ENCODE measurements around the gene WDR45B. TPM values are rescaled to one million over a fixed set of nuclear protein-coding genes. Genes with fewer than 3 reads are reported as not detected.

The WDR45B gene
- polyA plus RNA-seq, 1 of the 3 experiments (the other 2 are of a cell fraction) = 171 TPM

- TF ChIP-seq RAD21 (IDR thresholded peaks at IDR 0.05; ENCODE audit: low read length) (no peak), EP300 (IDR thresholded peaks at IDR 0.05; ENCODE audit: borderline replicate concordance in 1 of 2, low read depth in 1 of 2, low read length in 1 of 2) (no peak), MEF2A (IDR thresholded peaks at IDR 0.05; ENCODE audit: borderline replicate concordance, low read depth) (no peak), TEAD4 (IDR thresholded peaks at IDR 0.05; ENCODE audit: borderline replicate concordance, insufficient read depth) (no peak), YY1 (IDR thresholded peaks at IDR 0.05; ENCODE audit: low read depth) (no peak), SMC3 (IDR thresholded peaks at IDR 0.05; ENCODE audit: low read depth, low read length) (no peak), FOXJ3 (CRISPR knock-in tag; IDR thresholded peaks at IDR 0.05) (no peak), RXRA (IDR thresholded peaks at IDR 0.05; ENCODE audit: borderline replicate concordance, low read depth) (no peak), CHD2 (IDR thresholded peaks at IDR 0.05; ENCODE audit: low read length, partially characterized antibody) (peak; percentile 76), FOXM1 (IDR thresholded peaks at IDR 0.05; ENCODE audit: low read depth) (no peak)
- TF ChIP-seq, protein P1, sequence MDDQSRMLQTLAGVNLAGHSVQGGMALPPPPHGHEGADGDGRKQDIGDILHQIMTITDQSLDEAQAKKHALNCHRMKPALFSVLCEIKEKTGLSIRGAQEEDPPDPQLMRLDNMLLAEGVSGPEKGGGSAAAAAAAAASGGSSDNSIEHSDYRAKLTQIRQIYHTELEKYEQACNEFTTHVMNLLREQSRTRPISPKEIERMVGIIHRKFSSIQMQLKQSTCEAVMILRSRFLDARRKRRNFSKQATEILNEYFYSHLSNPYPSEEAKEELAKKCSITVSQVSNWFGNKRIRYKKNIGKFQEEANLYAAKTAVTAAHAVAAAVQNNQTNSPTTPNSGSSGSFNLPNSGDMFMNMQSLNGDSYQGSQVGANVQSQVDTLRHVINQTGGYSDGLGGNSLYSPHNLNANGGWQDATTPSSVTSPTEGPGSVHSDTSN (IDR thresholded peaks at IDR 0.05) = no peak
Measured at GRCh38 chr17:82648165-82648668, at the start of gene WDR45B (continued).

DNA sequence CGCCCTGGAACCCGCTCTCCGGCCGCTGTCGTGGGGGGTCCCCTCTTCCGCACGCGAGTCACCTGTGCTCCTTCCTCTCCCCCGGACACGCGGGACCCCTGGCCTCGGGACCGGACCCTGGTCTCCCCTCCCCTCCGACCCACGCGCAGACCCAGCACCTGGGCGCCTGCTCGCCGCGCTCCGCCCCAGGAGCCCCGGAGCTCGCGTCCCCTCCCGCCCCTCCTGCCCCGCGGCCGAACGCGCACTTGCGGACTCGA is 49.5 kb upstream of the WDR45B start:
- Histone ChIP-seq H3K9me3 (no peaks in the 10 kb centered on the region; the same call in 1 of the 2 replicates), H3K4me1 (ENCODE audit: control insufficient read depth in 1 of 2, insufficient read depth in 2 of 2, low read depth in 1 of 2, low read length in 1 of 2) (peaks cover 0 to 14% of the 10 kb centered on the region in 2 experiments; a peak in 1 of 4 replicates), H3K4me2 (peak overlapping the region; percentile 97), H3K9me2 (no peaks in the 10 kb centered on the region), H3K79me2 (ENCODE audit: insufficient read depth) (0 out of 2 replicates have a peak, but pooled peaks cover 4% of the 10 kb centered on the region), H3K36me3 (replicated peaks in 1 of 2; ENCODE audit: control insufficient read depth in 1 of 2, insufficient read depth in 2 of 2, low read length in 1 of 2) (peaks cover 0 to 8% of the 10 kb centered on the region in 2 experiments), H3K4me3 (ENCODE audit: low read depth in 2 of 2, low read length in 1 of 2) (peak overlapping the region; percentile 63 to 68), H4K20me1 (ENCODE audit: insufficient read depth) (no peaks in the 10 kb centered on the region), H2AFZ (ENCODE audit: low read depth) (peak overlapping the region; percentile 24; the same call in 1 of the 2 replicates), H3K27ac (ENCODE audit: low read depth in 2 of 2, low read length in 1 of 2) (no peak overlapping the region), H3K9ac (peak overlapping the region; percentile 48; the same call in 1 of the 2 replicates), H3K27me3 (ENCODE audit: insufficient read depth) (no peaks in the 10 kb centered on the region), H3F3A (replicated peaks; ENCODE audit: insufficient read depth) (no peaks in the 10 kb centered on the region)
- TF ChIP-seq MXI1 (IDR thresholded peaks at IDR 0.05; ENCODE audit: low read depth, low read length) (no peak), RXRA (IDR thresholded peaks at IDR 0.05; ENCODE audit: borderline replicate concordance, low read depth) (no peak), JUND (IDR thresholded peaks at IDR 0.05) (no peak), TEAD4 (IDR thresholded peaks at IDR 0.05; ENCODE audit: borderline replicate concordance, insufficient read depth) (no peak), CTCF (IDR thresholded peaks at IDR 0.05) (no peak), TAF1 (IDR thresholded peaks at IDR 0.05; ENCODE audit: borderline replicate concordance, low read depth, low read length) (no peak), SIN3A (IDR thresholded peaks at IDR 0.05; ENCODE audit: borderline replicate concordance, low read depth, low read length) (no peak), GATA2 (CRISPR knock-in tag; IDR thresholded peaks at IDR 0.05) (no peak), POLR2AphosphoS5 (IDR thresholded peaks at IDR 0.05; ENCODE audit: low read depth, low read length) (no peak), USF2 (IDR thresholded peaks at IDR 0.05; ENCODE audit: borderline replicate concordance, low read depth, low read length) (no peak)
- TF ChIP-seq, protein P2, sequence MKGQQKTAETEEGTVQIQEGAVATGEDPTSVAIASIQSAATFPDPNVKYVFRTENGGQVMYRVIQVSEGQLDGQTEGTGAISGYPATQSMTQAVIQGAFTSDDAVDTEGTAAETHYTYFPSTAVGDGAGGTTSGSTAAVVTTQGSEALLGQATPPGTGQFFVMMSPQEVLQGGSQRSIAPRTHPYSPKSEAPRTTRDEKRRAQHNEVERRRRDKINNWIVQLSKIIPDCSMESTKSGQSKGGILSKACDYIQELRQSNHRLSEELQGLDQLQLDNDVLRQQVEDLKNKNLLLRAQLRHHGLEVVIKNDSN (IDR thresholded peaks at IDR 0.05; ENCODE audit: borderline replicate concordance, low read depth) = no peak
- TF ChIP-seq, protein P1 (IDR thresholded peaks at IDR 0.05) = no peak
- WGBS (ENCODE audit: low lambda C conversion rate) = under 1% methylated on average over 16 of the region's 32 CpGs
- no peak for DNase-seq
- POLR2A ChIA-PET = no interaction called here
- CTCF ChIA-PET = interaction anchor here (0.9 to 2.3 kb wide), 4 partner anchors 18 to 78 kb away, joined by 3 to 6 read pairs (median 4); no protein-coding TSS in a partner anchor

Measured in SK-N-SH (cell line).